GM21619 (cell line): Measurements from ENCODE around the gene FCHSD2.

ENCODE experiments used
- ATAC-seq: cut with Tn5 transposase; IDR thresholded peaks from one replicate; pipeline ENCODE4 v1.9.1; 2021; ENCODE audit not compliant: unreplicated experiment

FCHSD2 gene

DNA sequence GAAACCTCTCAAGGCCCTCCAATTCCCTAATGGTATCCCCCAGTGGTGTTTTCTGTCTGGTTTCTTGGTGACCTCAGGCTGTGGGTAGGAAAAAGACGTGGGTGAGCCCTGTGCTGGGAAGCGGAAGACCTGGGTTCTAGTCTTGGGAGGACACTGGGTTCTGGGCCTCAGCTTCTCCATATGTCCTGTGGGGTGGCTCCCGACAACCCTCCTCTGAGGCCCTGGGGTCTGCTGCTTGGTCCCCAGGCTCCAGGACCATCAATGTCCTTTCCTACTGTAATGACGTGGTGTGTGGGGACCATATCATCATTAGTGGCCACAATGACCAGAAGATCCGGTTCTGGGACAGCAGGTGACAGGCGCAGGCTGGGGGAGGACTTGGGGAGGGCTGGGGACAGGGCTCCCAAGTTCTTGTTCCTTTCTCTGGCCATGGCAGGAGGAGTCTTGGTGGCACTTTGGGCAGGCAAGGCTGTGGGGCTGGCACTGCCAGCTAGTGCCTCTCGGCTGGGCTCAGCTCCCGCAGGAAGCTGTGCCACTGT, 315.1 kb downstream of the FCHSD2 start:
- no peak for ATAC-seq

DNA sequence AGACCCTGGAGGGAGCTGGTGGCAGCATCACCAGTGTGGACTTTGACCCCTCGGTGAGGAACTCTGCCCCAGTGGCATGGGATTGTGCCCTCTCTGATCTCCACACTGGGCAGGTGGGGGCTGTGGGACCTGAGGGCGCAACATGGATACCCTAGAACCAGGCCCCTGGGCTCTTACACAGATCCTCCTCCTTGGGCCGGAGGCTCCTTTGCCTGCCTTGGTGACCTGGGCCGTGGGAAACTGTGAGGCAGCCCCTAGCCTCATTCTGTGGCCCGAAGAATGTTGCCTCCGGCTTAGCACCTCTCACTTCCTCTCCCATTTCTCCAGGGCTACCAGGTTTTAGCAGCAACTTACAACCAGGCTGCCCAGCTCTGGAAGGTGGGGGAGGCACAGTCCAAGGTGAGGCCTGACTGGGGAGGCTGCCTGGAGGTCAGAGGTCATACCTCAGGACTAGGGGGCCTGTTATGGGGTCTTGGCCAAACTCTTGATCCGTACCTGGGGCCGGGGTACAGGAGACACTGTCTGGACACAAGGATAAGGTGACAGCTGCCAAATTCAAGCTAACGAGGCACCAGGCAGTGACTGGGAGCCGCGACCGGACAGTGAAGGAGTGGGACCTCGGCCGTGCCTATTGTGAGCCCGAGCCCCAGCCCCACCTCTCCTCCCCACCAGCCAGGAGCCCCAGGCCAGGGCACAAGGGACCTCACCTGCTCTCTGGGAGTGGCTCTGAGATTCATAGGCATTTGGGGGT, 315.8 kb downstream of the FCHSD2 start:
- no peak for ATAC-seq

GRCh38 chr11:72825661-72826060, 316.5 kb downstream of the FCHSD2 start:
- ATAC-seq: no peak

DNA sequence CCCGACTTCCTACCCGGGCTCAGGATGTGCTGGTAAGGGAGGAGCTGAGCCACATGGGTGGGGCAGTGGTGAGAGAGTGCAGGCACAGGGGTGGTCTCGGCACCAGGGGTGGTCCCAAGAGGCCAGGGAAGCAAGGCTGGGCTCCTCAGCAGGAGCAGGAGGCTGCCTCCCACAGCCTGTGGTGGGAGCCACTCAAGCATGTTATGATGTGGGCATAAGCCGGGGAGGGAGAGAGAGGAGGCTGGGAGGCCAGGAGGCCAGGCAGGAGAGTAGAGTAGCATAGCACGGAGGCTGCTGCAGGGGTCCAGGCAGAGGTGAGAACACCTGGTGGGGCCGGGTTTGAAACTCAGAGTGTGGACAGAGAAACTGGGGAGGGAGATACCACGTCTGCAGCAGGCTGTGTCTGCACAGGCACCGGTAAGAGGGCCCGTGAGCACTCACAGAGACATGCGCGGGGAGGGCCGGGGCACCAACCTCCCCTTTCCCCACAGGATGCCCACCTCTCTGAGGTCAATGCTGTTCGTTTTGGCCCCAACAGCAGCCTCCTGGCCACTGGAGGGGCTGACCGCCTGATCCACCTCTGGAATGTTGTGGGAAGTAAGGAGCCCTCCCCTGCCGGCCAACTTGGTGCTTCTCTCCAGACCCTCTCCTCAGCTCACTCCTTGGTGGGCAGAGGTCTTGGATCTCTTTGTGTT, 317.2 kb downstream of the FCHSD2 start:
- no peak for ATAC-seq

DNA sequence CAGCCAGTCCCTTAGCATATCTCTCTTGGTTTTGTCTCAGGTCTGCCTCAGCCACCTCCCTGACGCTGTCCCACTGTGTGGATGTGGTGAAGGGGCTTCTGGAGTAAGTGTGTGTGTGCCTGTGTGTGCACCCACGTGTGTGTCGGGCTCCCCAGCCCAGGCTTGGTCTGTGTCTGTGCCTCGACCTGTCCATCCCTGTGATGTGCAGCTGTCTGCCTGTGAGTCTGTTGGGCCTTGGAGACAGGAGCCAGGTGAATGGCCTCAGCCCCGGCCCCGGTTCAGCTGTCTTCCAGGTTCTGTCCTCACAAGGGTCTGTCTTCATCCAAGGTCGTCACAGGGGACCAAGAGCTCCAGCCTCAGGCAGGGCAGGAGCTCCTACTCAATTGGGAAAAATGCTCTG, 318.1 kb downstream of the FCHSD2 start:
- no peak for ATAC-seq

GRCh38 chr11:72823105-72823804, 318.9 kb downstream of the FCHSD2 start:
- ATAC-seq: no peak

DNA sequence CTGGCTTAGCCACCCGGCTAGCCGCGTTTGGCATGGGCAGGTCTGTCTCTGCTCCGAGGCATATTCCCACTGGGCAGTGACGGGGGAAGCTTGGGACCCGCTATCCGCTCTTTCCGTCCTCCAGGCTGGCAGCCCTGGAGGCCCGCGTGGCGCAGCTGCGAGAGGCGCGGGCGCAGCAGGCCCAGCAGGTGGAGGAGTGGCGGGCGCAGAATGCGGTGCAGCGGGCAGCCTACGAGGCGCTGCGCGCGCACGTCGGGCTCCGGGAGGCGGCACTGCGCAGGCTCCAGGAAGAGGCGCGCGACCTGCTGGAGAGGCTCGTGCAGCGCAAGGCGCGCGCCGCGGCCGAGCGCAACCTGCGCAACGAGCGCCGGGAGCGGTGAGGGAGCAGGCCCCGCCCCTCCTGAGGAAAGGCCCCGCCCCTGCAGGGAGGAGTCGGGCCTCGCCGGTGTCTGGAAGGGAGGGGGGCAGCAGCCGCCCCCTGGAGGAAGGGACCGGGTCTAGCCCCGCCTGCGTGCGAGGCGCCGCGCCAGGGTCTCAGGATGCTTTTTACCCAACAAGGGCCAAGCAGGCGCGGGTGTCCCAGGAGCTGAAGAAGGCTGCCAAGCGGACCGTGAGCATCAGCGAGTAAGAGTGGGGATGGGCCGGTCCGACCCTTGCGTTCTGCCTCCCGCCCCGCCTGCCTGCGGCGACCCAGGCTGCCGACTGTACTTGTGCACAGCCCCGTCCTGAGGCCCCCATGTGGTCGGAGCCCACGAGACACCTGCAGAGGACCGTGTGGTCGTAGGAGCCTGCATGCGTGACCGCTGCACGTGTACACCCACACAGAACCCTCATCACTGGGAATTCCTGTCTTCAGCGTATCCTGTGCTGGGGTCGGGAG, 320.0 kb downstream of the FCHSD2 start:
- ATAC-seq: no peak

DNA sequence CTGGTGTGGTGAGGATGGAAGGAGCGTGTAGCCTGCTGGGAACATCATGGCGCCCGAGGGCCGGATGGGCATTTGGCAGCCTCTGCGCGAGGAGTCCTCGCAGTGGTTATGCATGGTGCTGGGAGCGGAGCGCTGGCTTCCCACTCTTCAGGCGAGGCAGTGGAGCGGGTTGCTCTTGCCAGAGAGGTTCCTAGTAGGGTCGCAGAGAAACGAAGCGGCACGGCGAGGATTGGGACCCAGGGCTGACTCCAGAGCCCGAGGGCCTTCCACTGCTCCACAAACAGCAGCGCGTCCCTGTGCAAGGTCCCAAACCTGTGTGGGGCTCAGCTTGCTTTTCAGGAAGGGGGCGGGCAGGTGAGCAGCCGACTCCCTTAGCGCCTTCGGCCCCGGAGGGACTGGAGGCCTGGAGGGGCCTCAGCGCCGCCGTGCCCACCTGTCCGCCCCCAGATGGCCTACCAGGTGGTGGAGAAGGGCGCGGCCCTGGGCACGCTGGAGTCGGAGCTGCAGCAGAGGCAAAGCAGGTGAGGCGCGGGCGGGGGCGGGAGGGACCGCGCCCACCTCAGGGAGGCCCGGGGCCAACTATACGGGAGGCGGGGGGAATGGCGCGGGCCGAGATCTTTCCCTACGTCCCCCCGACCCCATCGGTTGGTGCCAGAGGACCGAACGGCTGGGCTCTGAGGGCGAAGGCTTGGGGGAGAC, 320.7 kb downstream of the FCHSD2 start:
- ATAC-seq: no peak

DNA sequence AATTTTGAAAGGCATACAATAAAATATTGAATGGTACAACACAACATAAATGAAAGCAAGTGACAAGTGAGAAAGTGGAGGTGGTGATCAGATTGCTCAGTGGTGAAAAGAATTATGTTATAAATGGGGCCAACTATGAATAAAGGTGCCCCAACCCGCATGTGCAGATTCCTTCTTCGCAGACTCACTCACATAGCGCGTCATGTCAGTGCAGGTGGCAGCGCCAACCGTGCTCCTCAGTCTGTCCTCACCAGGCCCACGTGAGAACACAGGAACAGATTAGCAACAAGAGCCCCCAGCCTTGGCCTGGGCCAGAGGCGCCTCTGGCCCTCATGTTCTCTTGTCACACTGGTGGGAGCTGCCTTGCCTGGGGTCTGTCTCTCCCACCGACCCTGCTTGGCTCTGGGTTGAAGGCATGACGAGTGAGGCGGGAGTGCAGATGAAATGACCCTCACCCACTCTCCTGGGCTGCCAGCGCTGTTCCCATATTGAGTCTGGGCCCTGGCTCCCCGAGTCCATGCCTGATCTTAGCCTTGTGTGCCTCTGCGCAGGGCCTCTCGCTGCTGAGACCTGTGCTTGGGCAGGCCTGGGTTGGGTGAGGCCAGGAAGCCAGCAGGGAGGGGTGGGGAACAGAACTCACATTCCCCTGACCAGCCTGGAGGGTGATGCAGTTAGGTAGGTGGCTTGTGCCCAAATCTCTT, 321.5 kb downstream of the FCHSD2 start:
- ATAC-seq: no peak

DNA sequence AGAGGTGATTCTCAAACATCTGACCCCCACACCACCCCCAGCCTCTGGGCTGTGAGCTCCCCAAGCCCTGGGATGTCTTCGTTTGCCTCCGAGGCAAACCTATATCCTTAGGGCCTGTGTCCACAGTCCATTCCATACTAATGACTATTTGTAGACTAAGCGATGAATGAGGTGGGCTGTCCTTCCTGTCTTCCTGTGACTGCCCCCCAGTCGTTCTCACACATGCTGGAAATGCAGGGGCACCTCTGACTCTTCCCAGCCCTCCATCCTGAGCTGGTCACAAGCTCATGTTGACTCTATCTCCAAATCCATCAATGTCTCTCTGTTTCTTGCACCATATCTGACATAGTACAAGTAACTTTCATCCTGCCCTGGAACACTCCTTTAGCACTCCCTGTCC, 323.1 kb downstream of the FCHSD2 start:
- no peak for ATAC-seq

DNA sequence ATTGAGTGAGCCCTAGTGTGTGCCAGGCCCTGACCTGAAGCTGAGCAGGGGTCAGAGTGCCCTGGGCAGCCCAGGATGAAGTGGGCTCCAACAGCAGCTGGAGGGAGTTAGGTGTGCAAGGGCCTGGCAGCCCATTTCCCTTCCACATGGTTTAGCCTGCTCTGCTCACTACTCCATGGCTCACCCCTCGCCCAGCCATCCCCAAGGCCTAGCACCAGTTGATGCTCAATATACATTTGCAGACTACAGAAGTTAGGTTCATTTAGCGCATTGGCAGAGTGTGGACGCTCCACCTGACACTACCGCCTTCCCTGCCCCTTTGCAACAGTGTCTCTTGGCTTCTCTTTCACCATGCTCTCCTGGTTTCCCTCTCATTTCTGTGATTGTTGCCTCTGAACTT, 324.2 kb downstream of the FCHSD2 start:
- ATAC-seq: no peak

DNA sequence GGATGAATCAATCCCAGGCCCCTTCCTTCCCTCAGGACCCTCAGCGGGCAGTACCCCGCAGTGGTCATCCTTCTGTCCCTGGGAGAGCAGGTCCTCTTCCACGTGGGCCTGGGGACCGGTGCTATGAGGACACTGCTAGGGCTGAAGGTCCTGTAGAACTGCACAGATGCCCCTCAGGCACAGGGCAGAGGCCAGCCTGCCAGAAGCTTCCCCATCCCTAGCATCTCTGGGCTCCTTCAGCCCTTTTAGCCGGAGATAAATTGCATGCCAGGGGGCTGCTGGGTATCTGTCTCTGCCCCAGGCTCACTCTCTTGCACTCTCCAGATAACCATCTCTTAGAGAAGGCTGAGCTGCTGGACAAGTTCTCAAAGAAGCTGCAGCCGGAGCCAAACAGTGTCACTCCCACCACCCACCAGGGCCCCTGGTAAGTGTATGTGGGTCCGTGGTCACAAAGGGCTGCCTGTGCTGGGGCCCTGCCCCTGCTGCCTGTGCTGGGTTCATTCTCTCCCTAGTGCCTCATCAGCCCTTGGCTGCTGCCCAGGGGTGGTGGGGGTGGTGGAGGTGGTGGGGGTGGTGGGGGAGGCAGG, 325.6 kb downstream of the FCHSD2 start:
- no peak for ATAC-seq

- ATAC-seq: no peak
These were observed 327.0 kb downstream of the FCHSD2 start for GRCh38 chr11:72815110-72815618.

- peak; percentile 55 for ATAC-seq
These were observed 327.6 kb downstream of the FCHSD2 start, which contains the start of gene ATG16L2 for GRCh38 chr11:72814286-72815109. ATG16L2 (plus strand) TSS chr11:72814411; CDS start chr11:72814446, 35 bp downstream.

- peak; percentile 51 for ATAC-seq
These were observed 328.3 kb downstream of the FCHSD2 start for GRCh38 chr11:72813740-72814285.

DNA sequence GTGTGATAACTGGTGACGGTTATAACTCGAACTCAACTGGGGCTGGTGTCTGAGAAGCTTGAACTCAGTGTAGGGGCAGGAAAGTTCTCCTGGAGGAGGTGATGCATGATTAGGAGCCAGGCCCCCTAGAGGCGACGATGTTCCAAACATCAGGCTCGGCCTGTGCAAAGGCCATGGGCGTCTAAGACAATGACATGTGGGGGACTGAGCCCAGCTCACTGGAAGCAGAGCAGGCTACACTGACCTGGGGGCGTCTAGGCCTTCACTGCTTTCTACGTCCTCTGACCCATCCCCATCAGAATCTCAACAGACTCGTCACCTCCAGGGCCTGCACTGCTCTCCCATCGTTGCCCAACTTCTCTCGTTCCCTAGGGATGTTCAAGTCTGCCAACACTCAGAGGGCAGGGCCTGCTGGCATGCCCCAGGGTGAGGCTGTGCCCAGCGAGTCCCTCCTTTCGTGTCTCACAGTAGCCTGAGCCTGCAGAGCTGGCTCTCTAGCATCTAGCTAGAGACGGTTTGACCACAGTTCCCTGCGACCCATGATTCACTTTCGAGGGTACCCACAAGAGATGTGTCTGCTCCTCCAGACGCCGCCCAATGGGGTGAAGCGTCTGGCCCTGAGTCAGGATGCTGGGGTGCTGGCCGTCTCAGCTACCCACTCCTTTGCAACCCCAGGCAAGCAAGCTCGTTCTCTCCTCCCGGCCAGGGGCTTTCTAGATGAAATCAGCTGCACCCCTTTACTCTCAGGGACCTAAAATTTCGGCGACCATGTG, 329.0 kb downstream of the FCHSD2 start:
- ATAC-seq: no peak

- ATAC-seq: no peak
These were observed 329.5 kb downstream of the FCHSD2 start for GRCh38 chr11:72812604-72812966.
